Measurements from ENCODE around the gene POLR1H. TPM values are rescaled to one million over a fixed set of nuclear protein-coding genes. Genes with fewer than 3 reads are reported as not detected.
"Not testable (repeated sequence)": the region's sequence is repeated elsewhere in the genome, so short reads cannot be mapped to it uniquely, and the experiment has no call there.

The POLR1H gene, protein sequence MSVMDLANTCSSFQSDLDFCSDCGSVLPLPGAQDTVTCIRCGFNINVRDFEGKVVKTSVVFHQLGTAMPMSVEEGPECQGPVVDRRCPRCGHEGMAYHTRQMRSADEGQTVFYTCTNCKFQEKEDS
- total RNA-seq (10 to 100 TPM; 47.2 to 50.0 TPM), polyA plus RNA-seq (100 to 1,000 TPM in 1 of 2 donors, 10 to 100 TPM in 1; 65.7 to 109 TPM)

DNA sequence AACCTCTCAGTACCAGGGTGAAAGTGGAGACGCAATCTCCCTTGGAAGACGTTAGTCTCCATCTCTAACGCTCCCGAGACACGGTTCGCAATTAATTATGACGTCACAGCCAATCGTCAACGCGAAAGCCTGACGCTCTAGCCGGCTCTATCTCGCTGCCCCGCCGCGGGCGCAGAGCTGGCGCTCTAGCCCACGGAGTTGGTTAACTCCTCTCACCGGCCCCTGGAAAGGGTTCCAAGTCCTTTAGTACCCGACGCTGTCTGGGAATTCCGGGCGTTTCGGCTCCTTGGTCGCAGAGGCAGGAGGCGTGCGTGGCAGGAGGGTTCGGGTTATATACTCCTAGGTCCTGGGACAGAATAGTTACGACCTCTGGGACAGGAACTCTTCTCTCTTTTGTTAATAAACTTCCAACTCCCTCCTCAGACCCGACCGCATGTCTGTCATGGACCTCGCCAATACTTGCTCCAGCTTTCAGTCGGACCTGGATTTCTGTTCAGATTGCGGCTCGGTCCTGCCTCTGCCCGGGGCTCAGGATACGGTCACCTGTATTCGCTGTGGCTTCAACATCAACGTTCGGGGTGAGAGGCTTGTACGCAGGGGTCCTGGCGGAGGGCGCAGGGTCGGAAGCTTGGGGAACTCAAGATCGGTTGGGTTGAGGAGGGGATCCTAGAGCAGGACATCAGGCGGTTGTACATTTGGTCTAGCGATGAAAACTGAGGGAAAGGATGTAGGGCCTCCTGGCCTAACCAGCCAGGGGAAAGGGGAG lies at the start of gene POLR1H:
TSS of gene POLR1H (plus strand) at position 174 of the 766 bp plus-strand sequence. CDS start at position 434, 260 bp downstream.
- no peaks in the 10 kb centered on the region for H3K9me3 ChIP-seq (ENCODE audit: control insufficient read depth in 1 of 2, low read length in 2 of 2)
- Mint-ChIP-seq H3K9me3 (peaks cover 0 to 1% (median 0%) of the 10 kb centered on the region in 8 donors), H3K4me1 (peaks cover 16 to 49% (median 29%) of the 10 kb centered on the region in 4 donors), H3K27me3 (no peaks in the 10 kb centered on the region), H3K36me3 (peaks cover 32 to 52% of the 10 kb centered on the region in 2 donors), H3K4me3 (peak within 1 kb of the TSS; percentile 96 to 99 (median 98)), H3K27ac (peak within 1 kb of the TSS; percentile 97 to 100 (median 99))
- POLR2A ChIA-PET (ENCODE audit: partially characterized antibody) = interaction anchor here (0.7 to 4.4 kb wide), 24 partner anchors 10 to 1532 kb away, joined by 3 to 31 read pairs (median 5); partner anchors contain the start of genes GABBR1, NCR3, PPP1R10 and RNF39
- H3K27me3 ChIP-seq (ENCODE audit: insufficient read depth, low read length) = no peaks in the 10 kb centered on the region
- H3K27ac ChIP-seq (ENCODE audit: low read depth, low read length) = peak within 1 kb of the TSS; percentile 92
- H3K4me1 ChIP-seq (ENCODE audit: insufficient read depth, low read length) = peaks cover 41% of the 10 kb centered on the region
- H3K4me3 ChIP-seq (ENCODE audit: low read length in 2 of 2) = peak within 1 kb of the TSS; percentile 62 to 96
- intact Hi-C loops (cut with micrococcal nuclease) = loop anchor here (1.0 kb wide), 2 partner anchors 41 to 213 kb away; no protein-coding TSS in a partner anchor
- H3K36me3 ChIP-seq (ENCODE audit: insufficient read depth, low read length) = peaks cover 24% of the 10 kb centered on the region
- CTCF ChIA-PET (ENCODE audit: partially characterized antibody) = interaction anchor here (1.4 to 4.8 kb wide), 3 partner anchors 41 to 213 kb away, joined by 4 to 29 read pairs (median 5); no protein-coding TSS in a partner anchor
- peak; percentile 87 to 93 (median 88) for DNase-seq

DNA sequence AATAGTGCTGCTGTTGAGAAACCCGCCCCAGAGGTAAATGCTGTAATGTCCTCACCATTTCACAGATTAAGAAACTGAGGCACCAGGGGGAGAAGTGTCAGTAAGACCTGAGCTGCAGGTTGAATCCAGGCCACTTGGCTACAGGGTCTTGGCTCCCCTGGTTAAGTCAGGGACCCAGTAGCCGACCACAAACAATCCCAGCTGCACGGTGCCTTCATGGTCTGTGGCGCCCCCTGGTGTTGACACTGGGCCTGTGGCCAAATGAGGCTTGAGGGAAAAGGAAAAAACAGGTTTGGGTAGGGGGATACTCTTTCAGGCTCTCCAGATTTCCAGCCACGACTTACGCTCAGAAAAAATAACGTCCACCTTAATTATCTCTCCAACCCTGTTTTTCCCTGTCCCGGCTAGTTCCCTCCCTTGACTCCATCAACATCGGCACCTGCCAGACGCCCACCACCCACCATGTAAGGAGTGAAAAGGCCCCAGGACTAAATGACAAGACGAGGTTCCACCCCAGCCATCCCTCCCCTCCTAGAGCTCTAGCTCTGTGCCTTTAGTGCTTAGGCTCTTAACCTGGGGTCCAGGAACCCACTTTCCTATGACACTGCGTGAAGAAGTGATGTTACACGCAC lies 47.7 kb upstream of the POLR1H start:
- intact Hi-C loops (cut with micrococcal nuclease) = loop anchor here (1.0 to 10.0 kb wide), 3 partner anchors 46 to 259 kb away; no protein-coding TSS in a partner anchor
- POLR2A ChIA-PET (ENCODE audit: partially characterized antibody) = no interaction called here
- H3K36me3 Mint-ChIP-seq = peaks cover 16 to 32% of the 10 kb centered on the region in 2 donors

DNA sequence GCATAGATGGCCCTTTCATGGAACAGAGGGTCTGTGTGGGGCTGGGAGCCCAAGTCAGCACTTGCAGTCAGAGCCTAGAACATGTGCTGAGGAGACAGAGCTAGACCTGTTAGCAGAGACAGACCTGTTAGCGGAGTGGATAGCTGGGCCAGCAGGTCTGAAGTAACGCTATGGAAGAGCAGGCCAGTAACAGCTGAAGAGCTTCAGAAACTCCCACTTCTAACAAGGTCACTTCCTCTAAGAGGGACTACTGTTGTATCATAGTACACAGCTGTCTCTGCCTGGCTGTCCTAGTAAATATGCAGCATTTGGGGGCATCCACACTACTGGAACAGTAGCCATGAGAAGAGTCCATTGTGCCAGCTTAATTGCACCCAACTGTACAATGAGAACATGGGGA lies 41.2 kb upstream of the POLR1H start:
- no peak overlapping the region for H3K4me3 Mint-ChIP-seq
- H3K4me1 Mint-ChIP-seq = no peaks in the 10 kb centered on the region
- H3K9me3 Mint-ChIP-seq = no peaks in the 10 kb centered on the region
- Histone ChIP-seq H3K36me3 (ENCODE audit: insufficient read depth, low read length) (peaks cover 5% of the 10 kb centered on the region), H3K27ac (ENCODE audit: low read depth, low read length) (no peak overlapping the region), H3K4me1 (ENCODE audit: insufficient read depth, low read length) (no peaks in the 10 kb centered on the region), H3K9me3 (ENCODE audit: control insufficient read depth in 1 of 2, low read length in 2 of 2) (no peaks in the 10 kb centered on the region), H3K4me3 (ENCODE audit: low read length in 2 of 2) (no peak overlapping the region), H3K27me3 (ENCODE audit: insufficient read depth, low read length) (no peaks in the 10 kb centered on the region)
- no peak for DNase-seq
- ChIA-PET CTCF (ENCODE audit: partially characterized antibody) (interaction anchor here (1.4 kb wide), 1 partner anchor 172 kb away, joined by 5 read pairs; no protein-coding TSS in a partner anchor), POLR2A (ENCODE audit: partially characterized antibody) (no interaction called here)
- intact Hi-C loops (cut with micrococcal nuclease) = loop anchor here (10.0 kb wide), 1 partner anchor 265 kb away; no protein-coding TSS in a partner anchor
- no peak overlapping the region for H3K27ac Mint-ChIP-seq
- H3K36me3 Mint-ChIP-seq = peaks cover 7 to 11% of the 10 kb centered on the region in 2 donors
- H3K27me3 Mint-ChIP-seq = no peaks in the 10 kb centered on the region

More for the DNA sequence above, 47.7 kb upstream of the POLR1H start:
- Mint-ChIP-seq H3K4me3 (no peak overlapping the region), H3K9me3 (no peaks in the 10 kb centered on the region), H3K27me3 (peaks cover 6 to 14% of the 10 kb centered on the region in 2 donors), H3K27ac (no peak overlapping the region), H3K4me1 (no peaks in the 10 kb centered on the region)
- Histone ChIP-seq H3K4me1 (ENCODE audit: insufficient read depth, low read length) (no peaks in the 10 kb centered on the region), H3K36me3 (ENCODE audit: insufficient read depth, low read length) (no peaks in the 10 kb centered on the region), H3K27me3 (ENCODE audit: insufficient read depth, low read length) (peaks cover 2% of the 10 kb centered on the region), H3K9me3 (ENCODE audit: control insufficient read depth in 1 of 2, low read length in 2 of 2) (no peaks in the 10 kb centered on the region), H3K4me3 (ENCODE audit: low read length in 2 of 2) (no peak overlapping the region), H3K27ac (ENCODE audit: low read depth, low read length) (no peak overlapping the region)
- CTCF ChIA-PET (ENCODE audit: partially characterized antibody) = interaction anchor here (0.6 to 6.6 kb wide), 5 partner anchors 44 to 286 kb away, joined by 3 to 37 read pairs (median 3); no protein-coding TSS in a partner anchor
- peak; percentile 12 to 41 (median 32) for DNase-seq

DNA sequence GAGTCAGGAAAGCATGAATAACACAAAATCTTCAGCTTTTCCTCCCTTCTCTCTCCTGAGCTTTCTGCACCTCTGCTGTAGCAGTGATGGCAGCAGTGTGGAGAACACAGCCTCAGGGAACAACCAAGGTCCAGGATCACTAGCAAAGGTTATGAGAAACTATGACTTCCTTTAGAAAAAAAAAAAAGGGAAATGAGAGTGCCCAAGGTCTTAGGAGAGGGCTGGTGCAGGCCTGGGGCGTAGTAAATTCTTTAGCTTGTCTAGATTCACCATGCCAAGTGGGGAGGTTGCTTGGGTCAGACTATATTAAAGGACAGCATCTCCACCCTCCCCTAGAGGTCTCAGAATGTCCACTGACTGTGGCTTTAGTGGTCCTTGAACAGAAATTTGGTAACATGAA lies 40.4 kb upstream of the POLR1H start:
- intact Hi-C loops (cut with micrococcal nuclease) = no loop called here

DNA sequence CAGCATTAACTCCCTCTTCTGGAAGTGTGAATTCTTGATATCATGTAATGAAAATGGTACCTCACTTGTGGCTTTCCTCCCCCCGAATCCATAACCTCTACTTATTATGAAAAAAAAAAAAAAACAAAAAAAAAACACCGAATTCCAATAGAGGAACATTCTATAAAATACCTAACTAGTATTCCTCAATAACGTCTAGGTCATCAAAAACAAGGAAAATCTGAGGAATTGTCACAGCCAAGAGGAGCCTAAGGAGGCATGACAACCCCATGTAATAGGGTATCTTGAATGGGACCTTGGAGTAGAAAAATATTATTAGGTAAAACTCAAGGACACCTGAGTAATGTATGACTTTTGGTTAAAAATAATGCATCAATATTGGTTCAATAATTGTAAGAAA lies 38.9 kb upstream of the POLR1H start:
- H3K9me3 Mint-ChIP-seq = no peaks in the 10 kb centered on the region
- H3K4me3 Mint-ChIP-seq = no peak overlapping the region
- Histone ChIP-seq H3K4me3 (ENCODE audit: low read length in 2 of 2) (no peak overlapping the region), H3K27ac (ENCODE audit: low read depth, low read length) (no peak overlapping the region), H3K27me3 (ENCODE audit: insufficient read depth, low read length) (no peaks in the 10 kb centered on the region), H3K4me1 (ENCODE audit: insufficient read depth, low read length) (no peaks in the 10 kb centered on the region), H3K36me3 (ENCODE audit: insufficient read depth, low read length) (peaks cover 5% of the 10 kb centered on the region), H3K9me3 (ENCODE audit: control insufficient read depth in 1 of 2, low read length in 2 of 2) (no peaks in the 10 kb centered on the region)
- intact Hi-C loops (cut with micrococcal nuclease) = no loop called here
- ChIA-PET CTCF (ENCODE audit: partially characterized antibody) (no interaction called here), POLR2A (ENCODE audit: partially characterized antibody) (no interaction called here)
- DNase-seq = no peak
- H3K27ac Mint-ChIP-seq = peak overlapping the region in 1 of 7 donors; percentile 27
- peaks cover 7 to 19% of the 10 kb centered on the region in 2 donors for H3K36me3 Mint-ChIP-seq
- peaks cover 0 to 2% (median 0%) of the 10 kb centered on the region in 4 donors for H3K4me1 Mint-ChIP-seq
- H3K27me3 Mint-ChIP-seq = no peaks in the 10 kb centered on the region

More for the DNA sequence above, 40.4 kb upstream of the POLR1H start:
- Mint-ChIP-seq H3K27ac (no peak overlapping the region), H3K27me3 (no peaks in the 10 kb centered on the region), H3K36me3 (peaks cover 7 to 11% of the 10 kb centered on the region in 2 donors), H3K4me1 (no peaks in the 10 kb centered on the region), H3K9me3 (no peaks in the 10 kb centered on the region), H3K4me3 (no peak overlapping the region)
- Histone ChIP-seq H3K4me1 (ENCODE audit: insufficient read depth, low read length) (no peaks in the 10 kb centered on the region), H3K9me3 (ENCODE audit: control insufficient read depth in 1 of 2, low read length in 2 of 2) (no peaks in the 10 kb centered on the region), H3K27me3 (ENCODE audit: insufficient read depth, low read length) (no peaks in the 10 kb centered on the region), H3K27ac (ENCODE audit: low read depth, low read length) (no peak overlapping the region), H3K4me3 (ENCODE audit: low read length in 2 of 2) (no peak overlapping the region), H3K36me3 (ENCODE audit: insufficient read depth, low read length) (peaks cover 5% of the 10 kb centered on the region)
- no peak for DNase-seq
- ChIA-PET CTCF (ENCODE audit: partially characterized antibody) (no interaction called here), POLR2A (ENCODE audit: partially characterized antibody) (no interaction called here)

DNA sequence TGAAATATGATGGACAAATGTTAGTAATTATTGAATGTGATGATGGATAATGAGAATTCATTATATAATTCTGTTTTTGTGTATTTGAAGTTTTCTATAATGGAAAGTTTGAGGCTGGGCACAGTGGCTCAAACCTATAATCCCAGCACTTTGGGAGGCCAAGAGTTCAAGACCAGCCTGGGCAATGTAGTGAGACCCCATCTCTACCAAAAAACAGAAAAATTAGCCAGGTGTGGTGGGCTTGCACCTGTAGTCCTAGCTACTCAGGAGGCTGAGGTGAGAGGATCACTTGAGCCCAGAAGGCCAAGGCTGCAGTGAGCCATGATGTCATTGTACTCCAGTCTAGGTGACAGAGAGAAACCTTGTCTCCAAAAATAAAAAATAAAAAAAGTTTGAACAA lies 38.4 kb upstream of the POLR1H start:
- H3K27ac ChIP-seq (ENCODE audit: low read depth, low read length); CTCF ChIA-PET (ENCODE audit: partially characterized antibody); H3K4me3 ChIP-seq (ENCODE audit: low read length in 2 of 2); H3K36me3 ChIP-seq (ENCODE audit: insufficient read depth, low read length); H3K27ac Mint-ChIP-seq; intact Hi-C loops (cut with micrococcal nuclease); H3K27me3 Mint-ChIP-seq; H3K27me3 ChIP-seq (ENCODE audit: insufficient read depth, low read length); H3K4me1 ChIP-seq (ENCODE audit: insufficient read depth, low read length); H3K9me3 Mint-ChIP-seq; H3K9me3 ChIP-seq (ENCODE audit: control insufficient read depth in 1 of 2, low read length in 2 of 2); H3K4me3 Mint-ChIP-seq; DNase-seq; POLR2A ChIA-PET (ENCODE audit: partially characterized antibody); H3K4me1 Mint-ChIP-seq: not testable (repeated sequence)
- H3K36me3 Mint-ChIP-seq = peaks cover 7 to 19% of the 10 kb centered on the region in 2 donors

DNA sequence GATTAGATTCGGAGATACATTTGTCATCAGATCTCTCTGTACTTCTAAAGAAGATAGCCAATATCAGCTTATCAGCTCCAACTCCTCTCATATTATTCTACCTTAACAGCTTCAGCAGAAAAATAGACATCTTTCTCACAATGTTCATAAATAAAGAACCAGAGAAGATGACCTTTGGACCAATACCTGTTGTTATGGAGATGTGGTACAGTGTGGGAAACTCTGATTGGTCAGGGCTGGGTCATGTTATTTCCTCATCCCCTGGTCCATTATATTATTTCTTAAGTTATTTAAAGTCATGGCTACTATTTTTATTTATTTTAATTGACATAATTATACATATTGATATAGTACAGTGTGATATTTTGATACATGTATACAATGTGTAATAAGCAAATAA lies 35.9 kb upstream of the POLR1H start:
- Histone ChIP-seq H3K9me3 (ENCODE audit: control insufficient read depth in 1 of 2, low read length in 2 of 2) (no peaks in the 10 kb centered on the region), H3K4me1 (ENCODE audit: insufficient read depth, low read length) (no peaks in the 10 kb centered on the region), H3K4me3 (ENCODE audit: low read length in 2 of 2) (no peak overlapping the region), H3K36me3 (ENCODE audit: insufficient read depth, low read length) (peaks cover 5% of the 10 kb centered on the region), H3K27ac (ENCODE audit: low read depth, low read length) (no peak overlapping the region), H3K27me3 (ENCODE audit: insufficient read depth, low read length) (no peaks in the 10 kb centered on the region)
- Mint-ChIP-seq H3K4me3 (no peak overlapping the region), H3K27ac (no peak overlapping the region), H3K27me3 (no peaks in the 10 kb centered on the region), H3K36me3 (peaks cover 5 to 19% of the 10 kb centered on the region in 2 donors), H3K4me1 (peaks cover 0 to 2% (median 0%) of the 10 kb centered on the region in 4 donors), H3K9me3 (no peaks in the 10 kb centered on the region)
- ChIA-PET POLR2A (ENCODE audit: partially characterized antibody) (no interaction called here), CTCF (ENCODE audit: partially characterized antibody) (interaction anchor here (1.3 to 1.5 kb wide), 2 partner anchors 9 to 106 kb away, joined by 4 read pairs; no protein-coding TSS in a partner anchor)
- DNase-seq = no peak
- intact Hi-C loops (cut with micrococcal nuclease) = no loop called here

Data from CD4-positive, alpha-beta memory T cell (primary cell).